ENCODE measurements around the gene KIF25. TPM values are rescaled to one million over a fixed set of nuclear protein-coding genes. Genes with fewer than 3 reads are reported as not detected.

Gene KIF25
- total and polyA plus RNA-seq, 4 donors = 0.05 TPM; not detected in 3

DNA sequence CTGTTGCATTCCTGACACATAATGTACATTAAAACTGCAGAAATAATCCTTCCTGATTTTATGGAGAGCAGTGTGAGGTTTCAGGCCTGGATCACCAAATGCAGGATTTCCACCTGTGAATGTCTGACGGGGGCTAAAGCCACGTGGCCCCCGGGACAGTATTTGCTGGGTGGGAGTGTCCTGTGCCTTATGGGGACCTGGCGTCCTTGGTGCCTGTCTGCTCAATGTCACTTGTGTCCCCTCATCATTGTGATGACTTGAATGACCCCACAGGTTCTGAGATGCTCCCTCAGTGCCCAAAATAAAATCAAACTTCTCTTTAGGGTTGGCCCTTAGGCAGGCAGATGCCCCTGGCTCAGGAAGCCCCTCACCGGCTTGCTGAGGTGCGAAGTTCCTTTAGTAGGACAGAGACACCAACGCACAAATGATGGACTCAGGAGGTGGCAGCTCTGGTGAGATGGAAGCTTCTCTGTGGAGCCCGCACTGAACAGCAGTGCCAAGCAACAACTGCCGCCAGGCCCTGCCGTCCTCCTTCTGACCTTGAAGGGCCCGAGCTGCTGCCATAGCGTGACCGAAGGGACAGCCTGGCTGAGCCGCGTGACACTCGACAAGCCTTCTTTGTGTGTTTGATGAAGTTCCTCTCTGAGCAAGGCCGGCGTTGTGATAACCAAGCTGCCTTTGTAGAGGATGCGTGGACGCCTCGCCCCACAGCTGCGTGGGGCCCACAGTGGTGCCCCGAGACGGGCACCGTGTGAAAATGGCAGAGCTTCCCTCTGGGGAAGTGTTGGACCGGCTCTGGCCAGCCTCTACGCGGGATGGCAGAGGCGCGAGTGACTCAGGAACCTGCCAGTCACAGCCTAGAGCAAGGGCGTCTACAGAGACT lies 50.6 kb downstream of the KIF25 start (continued):
- TF ChIP-seq, protein P1, sequence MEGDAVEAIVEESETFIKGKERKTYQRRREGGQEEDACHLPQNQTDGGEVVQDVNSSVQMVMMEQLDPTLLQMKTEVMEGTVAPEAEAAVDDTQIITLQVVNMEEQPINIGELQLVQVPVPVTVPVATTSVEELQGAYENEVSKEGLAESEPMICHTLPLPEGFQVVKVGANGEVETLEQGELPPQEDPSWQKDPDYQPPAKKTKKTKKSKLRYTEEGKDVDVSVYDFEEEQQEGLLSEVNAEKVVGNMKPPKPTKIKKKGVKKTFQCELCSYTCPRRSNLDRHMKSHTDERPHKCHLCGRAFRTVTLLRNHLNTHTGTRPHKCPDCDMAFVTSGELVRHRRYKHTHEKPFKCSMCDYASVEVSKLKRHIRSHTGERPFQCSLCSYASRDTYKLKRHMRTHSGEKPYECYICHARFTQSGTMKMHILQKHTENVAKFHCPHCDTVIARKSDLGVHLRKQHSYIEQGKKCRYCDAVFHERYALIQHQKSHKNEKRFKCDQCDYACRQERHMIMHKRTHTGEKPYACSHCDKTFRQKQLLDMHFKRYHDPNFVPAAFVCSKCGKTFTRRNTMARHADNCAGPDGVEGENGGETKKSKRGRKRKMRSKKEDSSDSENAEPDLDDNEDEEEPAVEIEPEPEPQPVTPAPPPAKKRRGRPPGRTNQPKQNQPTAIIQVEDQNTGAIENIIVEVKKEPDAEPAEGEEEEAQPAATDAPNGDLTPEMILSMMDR (IDR thresholded peaks at IDR 0.05; ENCODE audit: low read depth, low read length, missing input control) = no peak
- TF ChIP-seq, protein P2, sequence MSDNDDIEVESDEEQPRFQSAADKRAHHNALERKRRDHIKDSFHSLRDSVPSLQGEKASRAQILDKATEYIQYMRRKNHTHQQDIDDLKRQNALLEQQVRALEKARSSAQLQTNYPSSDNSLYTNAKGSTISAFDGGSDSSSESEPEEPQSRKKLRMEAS (IDR thresholded peaks at IDR 0.05) = no peak
- TF ChIP-seq, protein P3, sequence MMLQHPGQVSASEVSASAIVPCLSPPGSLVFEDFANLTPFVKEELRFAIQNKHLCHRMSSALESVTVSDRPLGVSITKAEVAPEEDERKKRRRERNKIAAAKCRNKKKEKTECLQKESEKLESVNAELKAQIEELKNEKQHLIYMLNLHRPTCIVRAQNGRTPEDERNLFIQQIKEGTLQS (IDR thresholded peaks at IDR 0.05) = no peak

DNA sequence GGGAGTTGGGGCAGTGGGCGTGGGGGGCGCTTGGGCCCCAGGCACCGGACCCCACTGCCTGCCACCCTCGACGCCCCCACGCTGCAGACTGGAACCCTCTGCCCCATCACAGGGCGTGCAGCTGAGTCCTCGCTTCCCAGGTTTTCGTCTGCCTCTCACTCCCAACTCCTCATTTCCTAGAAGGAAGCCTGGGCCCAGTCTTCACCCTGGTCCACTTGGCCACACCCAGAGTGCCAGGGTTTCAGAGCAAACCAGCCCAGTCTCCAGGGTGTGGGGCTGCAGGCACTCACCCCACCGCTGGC lies 51.2 kb downstream of the KIF25 start:
- no peaks in the 10 kb centered on the region for H3K9me3 ChIP-seq (ENCODE audit: control insufficient read depth in 4 of 4, low read length in 3 of 4)

More for the DNA sequence above, 51.2 kb downstream of the KIF25 start:
- H3K4me3 ChIP-seq (ENCODE audit: low read depth in 1 of 3, low read length in 3 of 3) = no peak overlapping the region
- H3K4me1 ChIP-seq (ENCODE audit: control insufficient read depth in 4 of 4, insufficient read depth in 4 of 4, low read length in 3 of 4) = no peaks in the 10 kb centered on the region
- no peak overlapping the region for H3K9ac ChIP-seq (ENCODE audit: low read depth in 1 of 2, low read length in 2 of 2)
- no peaks in the 10 kb centered on the region for H3K27me3 ChIP-seq (ENCODE audit: control insufficient read depth in 4 of 4, insufficient read depth in 4 of 4, low read length in 3 of 4)
- no peak for DNase-seq (ENCODE audit: low spot score)
- no peak for TF ChIP-seq GABPA (IDR thresholded peaks at IDR 0.05 in 1 of 2, conservative IDR thresholded peaks at IDR 0.05 in 1 of 2)
- TF ChIP-seq HNF4A (conservative IDR thresholded peaks at IDR 0.05) = no peak
- no peak for TF ChIP-seq SP1 (IDR thresholded peaks at IDR 0.05)
- TF ChIP-seq RXRA (IDR thresholded peaks at IDR 0.05) = no peak
- TF ChIP-seq EGR1 (IDR thresholded peaks at IDR 0.05; ENCODE audit: low read depth in 2 of 2) = no peak
- no peak for TF ChIP-seq TAF1 (conservative IDR thresholded peaks at IDR 0.05)
- TF ChIP-seq, protein P2 (IDR thresholded peaks at IDR 0.05) = no peak
- no peak for TF ChIP-seq YY1 (IDR thresholded peaks at IDR 0.05)
- no peak for TF ChIP-seq HNF4G (IDR thresholded peaks at IDR 0.05)
- no peak for TF ChIP-seq FOXA1 (IDR thresholded peaks at IDR 0.05)
- TF ChIP-seq, protein P1 (IDR thresholded peaks at IDR 0.05; ENCODE audit: low read depth, low read length, missing input control) = no peak
- TF ChIP-seq, protein P4, sequence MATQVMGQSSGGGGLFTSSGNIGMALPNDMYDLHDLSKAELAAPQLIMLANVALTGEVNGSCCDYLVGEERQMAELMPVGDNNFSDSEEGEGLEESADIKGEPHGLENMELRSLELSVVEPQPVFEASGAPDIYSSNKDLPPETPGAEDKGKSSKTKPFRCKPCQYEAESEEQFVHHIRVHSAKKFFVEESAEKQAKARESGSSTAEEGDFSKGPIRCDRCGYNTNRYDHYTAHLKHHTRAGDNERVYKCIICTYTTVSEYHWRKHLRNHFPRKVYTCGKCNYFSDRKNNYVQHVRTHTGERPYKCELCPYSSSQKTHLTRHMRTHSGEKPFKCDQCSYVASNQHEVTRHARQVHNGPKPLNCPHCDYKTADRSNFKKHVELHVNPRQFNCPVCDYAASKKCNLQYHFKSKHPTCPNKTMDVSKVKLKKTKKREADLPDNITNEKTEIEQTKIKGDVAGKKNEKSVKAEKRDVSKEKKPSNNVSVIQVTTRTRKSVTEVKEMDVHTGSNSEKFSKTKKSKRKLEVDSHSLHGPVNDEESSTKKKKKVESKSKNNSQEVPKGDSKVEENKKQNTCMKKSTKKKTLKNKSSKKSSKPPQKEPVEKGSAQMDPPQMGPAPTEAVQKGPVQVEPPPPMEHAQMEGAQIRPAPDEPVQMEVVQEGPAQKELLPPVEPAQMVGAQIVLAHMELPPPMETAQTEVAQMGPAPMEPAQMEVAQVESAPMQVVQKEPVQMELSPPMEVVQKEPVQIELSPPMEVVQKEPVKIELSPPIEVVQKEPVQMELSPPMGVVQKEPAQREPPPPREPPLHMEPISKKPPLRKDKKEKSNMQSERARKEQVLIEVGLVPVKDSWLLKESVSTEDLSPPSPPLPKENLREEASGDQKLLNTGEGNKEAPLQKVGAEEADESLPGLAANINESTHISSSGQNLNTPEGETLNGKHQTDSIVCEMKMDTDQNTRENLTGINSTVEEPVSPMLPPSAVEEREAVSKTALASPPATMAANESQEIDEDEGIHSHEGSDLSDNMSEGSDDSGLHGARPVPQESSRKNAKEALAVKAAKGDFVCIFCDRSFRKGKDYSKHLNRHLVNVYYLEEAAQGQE (IDR thresholded peaks at IDR 0.05) = no peak
- no peak for TF ChIP-seq NR2F2 (IDR thresholded peaks at IDR 0.05)
- TF ChIP-seq JUND (IDR thresholded peaks at IDR 0.05) = no peak
- TF ChIP-seq, protein P3 (IDR thresholded peaks at IDR 0.05) = no peak
- no peak for TF ChIP-seq ZBTB33 (IDR thresholded peaks at IDR 0.05)
- WGBS = 84% methylated on average over 10 of the region's 10 CpGs
- no peak overlapping the region for H3K27ac ChIP-seq (ENCODE audit: low read depth in 1 of 2, low read length in 2 of 2)
- no peaks in the 10 kb centered on the region for H3K36me3 ChIP-seq (ENCODE audit: control insufficient read depth in 4 of 4, insufficient read depth in 3 of 4, low read depth in 1 of 4, low read length in 3 of 4)
